ENCODE data around the gene FOXO6.
A peak's percentile ranks its signal among the peaks of the same experiment; 100 is the strongest.

FOXO6 gene

DNA sequence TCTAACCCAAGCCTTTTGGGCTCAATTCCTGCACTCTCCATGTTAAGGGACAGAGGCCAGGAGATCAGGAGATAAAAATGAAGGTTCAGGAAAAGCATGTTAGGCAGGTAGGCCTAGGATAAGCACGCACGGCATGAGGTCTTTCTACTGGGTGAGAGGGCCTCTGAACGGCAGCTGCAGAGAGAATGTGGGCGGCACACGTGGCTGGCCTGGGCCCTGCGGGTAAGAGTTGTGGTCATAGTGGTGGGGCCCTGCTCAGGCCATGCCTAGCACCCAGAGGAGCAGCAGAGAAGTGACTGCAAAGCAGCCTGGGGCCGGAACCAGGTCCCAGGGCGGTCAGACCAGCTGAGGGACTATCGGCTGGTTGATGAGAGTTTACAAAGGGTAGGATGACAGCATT, 7.5 kb upstream of the FOXO6 start:
- no peaks in the 10 kb centered on the region for H3K9me3 Mint-ChIP-seq
- H3K27ac Mint-ChIP-seq, result no peak overlapping the region
- peaks cover 16% of the 10 kb centered on the region for H3K4me1 Mint-ChIP-seq
- H3K4me3 Mint-ChIP-seq, result no peak overlapping the region
- no peak for DNase-seq
- peaks cover 14% of the 10 kb centered on the region for H3K27me3 Mint-ChIP-seq (ENCODE audit: low read depth, poor library complexity)
- H3K36me3 Mint-ChIP-seq (ENCODE audit: low read depth), result no peaks in the 10 kb centered on the region
- TF ChIP-seq, protein P1, sequence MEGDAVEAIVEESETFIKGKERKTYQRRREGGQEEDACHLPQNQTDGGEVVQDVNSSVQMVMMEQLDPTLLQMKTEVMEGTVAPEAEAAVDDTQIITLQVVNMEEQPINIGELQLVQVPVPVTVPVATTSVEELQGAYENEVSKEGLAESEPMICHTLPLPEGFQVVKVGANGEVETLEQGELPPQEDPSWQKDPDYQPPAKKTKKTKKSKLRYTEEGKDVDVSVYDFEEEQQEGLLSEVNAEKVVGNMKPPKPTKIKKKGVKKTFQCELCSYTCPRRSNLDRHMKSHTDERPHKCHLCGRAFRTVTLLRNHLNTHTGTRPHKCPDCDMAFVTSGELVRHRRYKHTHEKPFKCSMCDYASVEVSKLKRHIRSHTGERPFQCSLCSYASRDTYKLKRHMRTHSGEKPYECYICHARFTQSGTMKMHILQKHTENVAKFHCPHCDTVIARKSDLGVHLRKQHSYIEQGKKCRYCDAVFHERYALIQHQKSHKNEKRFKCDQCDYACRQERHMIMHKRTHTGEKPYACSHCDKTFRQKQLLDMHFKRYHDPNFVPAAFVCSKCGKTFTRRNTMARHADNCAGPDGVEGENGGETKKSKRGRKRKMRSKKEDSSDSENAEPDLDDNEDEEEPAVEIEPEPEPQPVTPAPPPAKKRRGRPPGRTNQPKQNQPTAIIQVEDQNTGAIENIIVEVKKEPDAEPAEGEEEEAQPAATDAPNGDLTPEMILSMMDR (IDR thresholded peaks at IDR 0.05), result no peak

DNA sequence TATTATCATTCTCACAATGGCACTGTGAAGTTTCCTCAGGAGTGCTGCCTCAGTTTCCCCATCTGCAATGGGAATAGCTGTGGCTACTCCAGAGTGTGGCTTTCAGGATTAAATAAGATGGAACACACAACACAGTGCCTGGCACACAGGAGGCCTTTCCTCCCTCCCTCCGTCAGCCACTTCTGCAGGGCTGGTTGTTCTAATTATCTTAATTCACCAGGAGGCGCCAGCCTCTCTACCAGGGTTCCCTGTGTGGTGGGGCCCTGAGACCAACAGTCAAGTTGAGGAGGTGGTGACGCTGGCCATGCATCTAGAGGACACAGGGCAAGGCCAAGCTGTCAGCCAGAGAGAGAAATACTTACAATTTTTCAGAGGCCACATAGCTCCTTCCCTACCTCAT, 6.3 kb upstream of the FOXO6 start:
- Mint-ChIP-seq H3K4me3 (no peak overlapping the region), H3K27ac (no peak overlapping the region), H3K27me3 (ENCODE audit: low read depth, poor library complexity) (peaks cover 16% of the 10 kb centered on the region), H3K4me1 (peaks cover 28% of the 10 kb centered on the region), H3K36me3 (ENCODE audit: low read depth) (no peaks in the 10 kb centered on the region), H3K9me3 (no peaks in the 10 kb centered on the region)
- DNase-seq, result no peak
- TF ChIP-seq, protein P1 (IDR thresholded peaks at IDR 0.05), result no peak

DNA sequence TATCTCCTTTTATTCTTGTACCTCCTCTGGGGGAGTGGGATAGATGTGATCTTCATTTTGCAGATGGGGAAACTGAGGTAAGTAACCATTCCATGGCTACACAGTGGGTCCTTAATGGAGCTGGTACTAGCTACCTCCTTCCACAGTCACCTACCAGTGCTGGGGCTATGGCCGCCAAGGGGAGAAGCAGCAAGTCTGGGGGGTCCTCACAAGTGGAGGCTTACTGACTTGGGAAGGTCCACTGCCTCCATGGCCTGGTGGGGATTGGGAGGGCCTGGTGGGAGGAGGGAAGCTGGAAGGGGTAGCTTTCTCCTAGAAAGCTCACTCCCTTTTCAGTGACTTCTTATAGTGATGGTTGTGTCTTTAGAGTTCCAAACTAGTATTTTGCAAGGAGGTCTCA, 5.9 kb upstream of the FOXO6 start:
- no peak for DNase-seq
- Mint-ChIP-seq H3K27me3 (ENCODE audit: low read depth, poor library complexity) (peaks cover 19% of the 10 kb centered on the region), H3K36me3 (ENCODE audit: low read depth) (no peaks in the 10 kb centered on the region), H3K27ac (no peak overlapping the region), H3K4me1 (peaks cover 32% of the 10 kb centered on the region), H3K9me3 (no peaks in the 10 kb centered on the region), H3K4me3 (no peak overlapping the region)
- TF ChIP-seq, protein P1 (IDR thresholded peaks at IDR 0.05), result no peak

DNA sequence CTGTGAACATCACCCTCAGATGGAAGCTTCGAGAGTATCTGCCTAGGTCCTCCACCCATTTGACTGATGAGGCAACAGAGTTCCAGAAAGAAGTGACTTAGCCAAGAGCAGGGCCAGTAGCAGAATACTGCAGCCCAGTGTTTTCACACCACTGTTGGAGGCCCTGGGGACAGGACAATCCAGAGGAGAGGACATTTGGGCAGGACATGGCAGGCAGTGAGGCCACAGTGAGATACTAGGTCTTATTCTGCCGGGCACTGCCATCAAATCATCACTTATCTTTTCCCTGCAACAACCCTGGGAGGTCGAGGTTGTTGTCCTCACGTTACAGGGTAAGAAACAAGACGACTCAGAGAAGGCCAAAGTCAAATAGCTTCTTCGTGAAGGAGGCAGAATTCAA, 5.5 kb upstream of the FOXO6 start:
- DNase-seq, result no peak
- H3K4me1 Mint-ChIP-seq, result peaks cover 36% of the 10 kb centered on the region
- no peak overlapping the region for H3K4me3 Mint-ChIP-seq
- H3K9me3 Mint-ChIP-seq, result no peaks in the 10 kb centered on the region
- TF ChIP-seq, protein P1 (IDR thresholded peaks at IDR 0.05), result no peak
- no peak overlapping the region for H3K27ac Mint-ChIP-seq
- peaks cover 23% of the 10 kb centered on the region for H3K27me3 Mint-ChIP-seq (ENCODE audit: low read depth, poor library complexity)
- H3K36me3 Mint-ChIP-seq (ENCODE audit: low read depth), result no peaks in the 10 kb centered on the region

DNA sequence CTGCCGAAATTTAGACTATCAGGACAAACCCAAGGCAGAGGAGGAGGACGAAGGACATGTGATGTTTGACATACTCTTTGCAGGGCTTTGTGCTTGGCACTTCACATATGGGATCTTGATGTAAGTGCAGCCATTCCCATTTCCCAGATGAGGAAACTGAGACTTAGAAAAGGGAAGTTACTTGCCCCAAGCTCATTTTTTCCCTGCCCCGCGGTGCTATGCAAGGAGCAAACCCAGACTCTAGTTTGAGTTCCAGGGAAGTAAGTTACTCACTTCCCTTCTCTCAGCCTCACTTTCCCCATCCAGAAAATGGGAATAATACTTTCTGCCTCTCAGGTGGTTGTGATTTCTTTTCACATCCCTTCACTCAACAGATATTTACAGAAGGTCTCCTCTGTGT, 4.5 kb upstream of the FOXO6 start:
- H3K27me3 Mint-ChIP-seq (ENCODE audit: low read depth, poor library complexity), result peaks cover 24% of the 10 kb centered on the region
- no peaks in the 10 kb centered on the region for H3K36me3 Mint-ChIP-seq (ENCODE audit: low read depth)
- H3K4me1 Mint-ChIP-seq, result peaks cover 36% of the 10 kb centered on the region
- H3K4me3 Mint-ChIP-seq, result no peak overlapping the region
- H3K9me3 Mint-ChIP-seq, result no peaks in the 10 kb centered on the region
- no peak overlapping the region for H3K27ac Mint-ChIP-seq
- TF ChIP-seq, protein P1 (IDR thresholded peaks at IDR 0.05), result no peak
- DNase-seq, result no peak

DNA sequence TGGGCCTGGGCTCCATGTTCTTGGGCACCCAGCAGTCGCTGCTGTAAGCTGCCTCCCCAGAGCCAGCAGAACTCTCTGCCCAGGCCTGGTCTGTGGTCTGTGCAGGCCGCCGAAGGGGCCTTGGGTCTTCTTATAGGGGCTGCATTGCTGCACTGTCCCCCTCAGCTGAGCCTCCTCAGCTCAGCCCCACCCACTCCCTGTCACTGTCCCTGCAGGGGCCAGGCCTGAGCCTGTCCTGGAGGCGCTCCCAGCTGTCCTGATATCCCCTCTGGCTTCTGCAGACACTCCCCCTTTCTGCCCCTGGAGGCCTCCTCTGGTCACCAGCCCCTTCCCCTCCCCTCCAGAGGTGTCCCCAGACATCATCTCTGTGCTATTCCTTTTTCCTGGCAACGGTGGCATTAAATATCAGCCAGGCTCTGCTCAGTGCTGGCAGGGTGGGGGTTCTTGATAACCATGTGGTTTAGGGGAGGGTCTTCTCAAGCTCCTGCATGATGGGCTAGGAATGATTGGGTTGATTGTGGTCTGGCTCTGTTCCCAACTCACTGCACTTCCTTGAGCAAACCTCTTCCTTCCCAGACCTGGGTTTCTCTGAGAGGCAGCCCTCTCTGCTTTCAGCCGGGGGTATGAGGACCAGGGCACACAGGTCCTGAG, 3.7 kb upstream of the FOXO6 start:
- H3K27ac Mint-ChIP-seq, result no peak overlapping the region
- no peaks in the 10 kb centered on the region for H3K36me3 Mint-ChIP-seq (ENCODE audit: low read depth)
- H3K9me3 Mint-ChIP-seq, result no peaks in the 10 kb centered on the region
- peak; percentile 37 for DNase-seq
- H3K4me1 Mint-ChIP-seq, result peaks cover 37% of the 10 kb centered on the region
- peaks cover 31% of the 10 kb centered on the region for H3K27me3 Mint-ChIP-seq (ENCODE audit: low read depth, poor library complexity)
- no peak overlapping the region for H3K4me3 Mint-ChIP-seq
- TF ChIP-seq, protein P1 (IDR thresholded peaks at IDR 0.05), result no peak

All from nephron progenitor cell (in vitro differentiated cells).